MCF 10A (cell line): ENCODE data around the gene PSMD1. TPM values are rescaled to one million over a fixed set of nuclear protein-coding genes. Genes with fewer than 3 reads are reported as not detected.

Experiments used
- BruUV-seq: library from RNA; stranded (reverse); fragments of 400-500 nt; replicated peaks from 2 replicates; lab custom pipeline; 2021; lab: Mats Ljungman, UMichigan
- CTCF ChIA-PET: fragments of 300-600 bp; sonication (Branson Sonifier 250); formaldehyde crosslinking; extraction: SDS; loops from one replicate; lab custom pipeline; 2021; ENCODE audit warnings: antibody characterized with exemption, inconsistent platforms; lab: Yijun Ruan, JAX
- POLR2A ChIA-PET: fragments of 300-600, 350-650 bp; sonication (Branson Sonifier 250); formaldehyde crosslinking; extraction: SDS; loops from one replicate; lab custom pipeline; 2020; ENCODE audit warnings: antibody characterized with exemption, inconsistent platforms; lab: Yijun Ruan, JAX
- DNase-seq: peaks from one replicate; pipeline ENCODE4 v3.0.0-alpha.2; 2018; ENCODE audit not compliant: unreplicated experiment
- H3K27ac Mint-ChIP-seq: one replicate; pipeline ENCODE4 v1.8.0; 2022; ENCODE audit warnings: mild to moderate bottlenecking, low read depth, mixed read lengths; ENCODE audit not compliant: unreplicated experiment
- H3K27me3 Mint-ChIP-seq: one replicate; pipeline ENCODE4 v1.8.0; 2022; ENCODE audit warnings: mixed read lengths; ENCODE audit not compliant: insufficient read depth, unreplicated experiment
- H3K36me3 Mint-ChIP-seq: one replicate; pipeline ENCODE4 v1.8.0; 2022; ENCODE audit warnings: mild to moderate bottlenecking, moderate library complexity, mixed read lengths; ENCODE audit not compliant: insufficient read depth, unreplicated experiment
- H3K4me1 Mint-ChIP-seq: one replicate; pipeline ENCODE4 v1.8.0; 2022; ENCODE audit warnings: mixed read lengths; ENCODE audit not compliant: insufficient read depth, unreplicated experiment
- H3K4me3 Mint-ChIP-seq: one replicate; pipeline ENCODE4 v1.8.0; 2022; ENCODE audit warnings: mild to moderate bottlenecking, moderate library complexity, mixed read lengths; ENCODE audit not compliant: unreplicated experiment
- H3K9me3 Mint-ChIP-seq: one replicate; pipeline ENCODE4 v1.8.0; 2022; ENCODE audit warnings: mixed read lengths; ENCODE audit not compliant: unreplicated experiment
- CTCF ChIP-seq: fragments of 200-600 bp; IDR thresholded peaks from one replicate; pipeline ENCODE4 v1.8.0; 2022; ENCODE audit warnings: antibody characterized with exemption, mild to moderate bottlenecking; ENCODE audit not compliant: unreplicated experiment
- intact Hi-C: fragments of 100-400 bp; cut with micrococcal nuclease; formaldehyde crosslinking; loops from 2 replicates; pipeline ENCODE4 v1.14.1; 2022
- total RNA-seq: library from RNA; stranded (reverse); gene quantifications from 2 replicates; pipeline ENCODE4 v1.2.3, GENCODE V29; 2022

The PSMD1 gene
- total RNA-seq, 1 experiment from 2014 or later = 88.5 TPM

- DNase-seq = no peak
- Mint-ChIP-seq H3K9me3 (no peaks in the 10 kb centered on the region), H3K36me3 (peaks cover 27% of the 10 kb centered on the region), H3K27ac (no peak overlapping the region), H3K27me3 (no peaks in the 10 kb centered on the region), H3K4me3 (no peak overlapping the region), H3K4me1 (peaks cover 15% of the 10 kb centered on the region)
- no TSS peak for BruUV-seq
- ChIA-PET CTCF (interaction anchor here (0.6 kb wide), 1 partner anchor 157 kb away, joined by 3 read pairs; no protein-coding TSS in a partner anchor), POLR2A (no interaction called here)
- intact Hi-C loops = loop anchor here (10.0 kb wide), 2 partner anchors 94 to 194 kb away; partner anchors contain the start of gene ARMC9
- TF ChIP-seq CTCF = no peak
Measured at GRCh38 chr2:231100990-231101389, 44.3 kb downstream of the PSMD1 start.

GRCh38 chr2:231102772-231103171 is 46.1 kb downstream of the PSMD1 start:
- no peaks in the 10 kb centered on the region for H3K27me3 Mint-ChIP-seq
- intact Hi-C loops = loop anchor here (10.0 kb wide), 2 partner anchors 92 to 192 kb away; partner anchors contain the start of gene ARMC9
- CTCF ChIA-PET = interaction anchor here (0.7 to 3.6 kb wide), 7 partner anchors 10 to 356 kb away, joined by 3 to 17 read pairs (median 5); no protein-coding TSS in a partner anchor
- peak; percentile 8 for DNase-seq
- H3K4me1 Mint-ChIP-seq = peaks cover 15% of the 10 kb centered on the region
- no peak overlapping the region for H3K27ac Mint-ChIP-seq
- no TSS peak for BruUV-seq
- POLR2A ChIA-PET = no interaction called here
- peaks cover 25% of the 10 kb centered on the region for H3K36me3 Mint-ChIP-seq
- H3K9me3 Mint-ChIP-seq = no peaks in the 10 kb centered on the region
- H3K4me3 Mint-ChIP-seq = no peak overlapping the region
- no peak for TF ChIP-seq CTCF

- H3K27ac Mint-ChIP-seq = no peak overlapping the region
- BruUV-seq = no TSS peak
- H3K9me3 Mint-ChIP-seq = no peaks in the 10 kb centered on the region
- peak; percentile 77 for TF ChIP-seq CTCF
- DNase-seq = peak; percentile 68
- intact Hi-C loops = loop anchor here (1.0 to 10.0 kb wide), 4 partner anchors 91 to 348 kb away; partner anchors contain the start of gene ARMC9
- no peak overlapping the region for H3K4me3 Mint-ChIP-seq
- POLR2A ChIA-PET = interaction anchor here (0.6 to 1.2 kb wide), 4 partner anchors 26 to 359 kb away, joined by 3 to 5 read pairs (median 3); partner anchors contain the start of gene ARMC9
- CTCF ChIA-PET = interaction anchor here (0.6 to 3.6 kb wide), 21 partner anchors 8 to 480 kb away, joined by 3 to 17 read pairs (median 4); partner anchors contain the start of gene ARMC9
- peaks cover 15% of the 10 kb centered on the region for H3K4me1 Mint-ChIP-seq
- H3K36me3 Mint-ChIP-seq = peaks cover 31% of the 10 kb centered on the region
- H3K27me3 Mint-ChIP-seq = no peaks in the 10 kb centered on the region
Measured at GRCh38 chr2:231104115-231104713, 47.5 kb downstream of the PSMD1 start.

GRCh38 chr2:231110551-231110950 is 53.9 kb downstream of the PSMD1 start:
- no peak for DNase-seq
- no peak for TF ChIP-seq CTCF
- ChIA-PET POLR2A (interaction anchor here (0.8 to 1.3 kb wide), 2 partner anchors 8 to 15 kb away, joined by 3 read pairs; partner anchors contain the start of gene HTR2B), CTCF (interaction anchor here (0.9 to 1.7 kb wide), 3 partner anchors 19 to 302 kb away, joined by 3 to 4 read pairs (median 3); no protein-coding TSS in a partner anchor)
- BruUV-seq = no TSS peak
- Mint-ChIP-seq H3K27ac (no peak overlapping the region), H3K27me3 (no peaks in the 10 kb centered on the region), H3K4me3 (no peak overlapping the region), H3K4me1 (peaks cover 14% of the 10 kb centered on the region), H3K9me3 (no peaks in the 10 kb centered on the region), H3K36me3 (peaks cover 44% of the 10 kb centered on the region)
- intact Hi-C loops = no loop called here
